Measurements from ENCODE around the gene SLC35D2.

Gene SLC35D2

DNA sequence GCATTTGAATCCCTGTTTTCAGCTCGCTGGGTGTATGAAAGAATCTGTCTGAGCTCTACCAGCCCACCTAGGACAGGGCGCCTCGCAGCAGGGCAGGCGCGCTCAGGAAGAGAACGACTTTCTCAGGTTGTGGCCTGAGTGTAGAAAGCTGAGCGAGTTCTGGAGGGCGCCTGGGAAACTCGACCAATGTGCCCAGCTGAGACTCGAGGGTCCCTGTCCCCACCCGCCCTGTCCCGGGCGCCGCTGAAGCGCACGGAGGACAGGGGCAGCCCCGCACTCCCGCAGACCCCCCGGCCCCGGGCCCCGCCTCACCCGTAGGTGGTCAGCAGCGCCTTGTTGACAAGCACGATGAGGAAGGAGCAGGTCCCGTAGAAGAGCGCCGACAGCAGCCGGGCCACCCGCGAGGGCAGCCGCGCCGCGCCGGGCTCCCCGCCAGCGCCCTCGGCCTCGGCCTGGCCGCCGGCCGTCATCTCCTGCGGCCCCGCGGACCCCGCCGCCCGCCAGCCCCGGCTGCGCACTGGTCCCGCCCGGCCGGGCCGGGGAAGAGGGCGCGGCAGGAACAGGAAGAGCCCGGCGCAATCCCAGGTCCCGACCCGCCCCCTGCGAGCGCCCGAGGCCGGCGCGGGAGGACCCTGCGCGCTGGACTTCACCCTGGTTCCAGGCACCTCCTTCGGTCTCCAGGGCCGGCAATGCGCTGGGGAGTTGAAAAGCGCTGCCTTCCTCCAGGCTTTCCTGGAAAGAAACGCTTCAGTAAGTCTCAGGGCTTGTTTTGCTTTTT, at the start of gene SLC35D2:
TSS of gene SLC35D2 (minus strand) at position 547 of the 778 bp plus-strand sequence. CDS start at position 470, 77 bp downstream.
- Histone ChIP-seq H3K27me3 (ENCODE audit: control insufficient read depth, low read length) (no peaks in the 10 kb centered on the region), H4K20me1 (ENCODE audit: control insufficient read depth, insufficient read depth, low read depth, low read length) (no peaks in the 10 kb centered on the region; the same call in 1 of the 2 replicates), H3F3A (ENCODE audit: control insufficient read depth, insufficient read depth) (peaks cover 23% of the 10 kb centered on the region), H3K79me2 (ENCODE audit: control insufficient read depth, low read length) (no peaks in the 10 kb centered on the region), H3K4me1 (ENCODE audit: control insufficient read depth, low read length) (no peaks in the 10 kb centered on the region), H3K27ac (ENCODE audit: low read depth, low read length) (no peak within 1 kb of the TSS), H3K36me3 (ENCODE audit: control insufficient read depth, low read length) (peaks cover 38% of the 10 kb centered on the region), H3K4me2 (ENCODE audit: low read length) (no peak within 1 kb of the TSS), H3K9me3 (ENCODE audit: control insufficient read depth, insufficient read depth, low read length) (no peaks in the 10 kb centered on the region), H3K9me2 (replicated peaks; ENCODE audit: control insufficient read depth, low read length) (no peaks in the 10 kb centered on the region), H3K4me3 (ENCODE audit: low read length) (no peak within 1 kb of the TSS)
- TF ChIP-seq, protein P1, sequence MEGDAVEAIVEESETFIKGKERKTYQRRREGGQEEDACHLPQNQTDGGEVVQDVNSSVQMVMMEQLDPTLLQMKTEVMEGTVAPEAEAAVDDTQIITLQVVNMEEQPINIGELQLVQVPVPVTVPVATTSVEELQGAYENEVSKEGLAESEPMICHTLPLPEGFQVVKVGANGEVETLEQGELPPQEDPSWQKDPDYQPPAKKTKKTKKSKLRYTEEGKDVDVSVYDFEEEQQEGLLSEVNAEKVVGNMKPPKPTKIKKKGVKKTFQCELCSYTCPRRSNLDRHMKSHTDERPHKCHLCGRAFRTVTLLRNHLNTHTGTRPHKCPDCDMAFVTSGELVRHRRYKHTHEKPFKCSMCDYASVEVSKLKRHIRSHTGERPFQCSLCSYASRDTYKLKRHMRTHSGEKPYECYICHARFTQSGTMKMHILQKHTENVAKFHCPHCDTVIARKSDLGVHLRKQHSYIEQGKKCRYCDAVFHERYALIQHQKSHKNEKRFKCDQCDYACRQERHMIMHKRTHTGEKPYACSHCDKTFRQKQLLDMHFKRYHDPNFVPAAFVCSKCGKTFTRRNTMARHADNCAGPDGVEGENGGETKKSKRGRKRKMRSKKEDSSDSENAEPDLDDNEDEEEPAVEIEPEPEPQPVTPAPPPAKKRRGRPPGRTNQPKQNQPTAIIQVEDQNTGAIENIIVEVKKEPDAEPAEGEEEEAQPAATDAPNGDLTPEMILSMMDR (IDR thresholded peaks at IDR 0.05; ENCODE audit: low read depth, low read length, poor library complexity, severe bottlenecking) = no peak
- TF ChIP-seq EZH2phosphoT487 (IDR thresholded peaks at IDR 0.05; ENCODE audit: borderline replicate concordance, low read length) = no peak

DNA sequence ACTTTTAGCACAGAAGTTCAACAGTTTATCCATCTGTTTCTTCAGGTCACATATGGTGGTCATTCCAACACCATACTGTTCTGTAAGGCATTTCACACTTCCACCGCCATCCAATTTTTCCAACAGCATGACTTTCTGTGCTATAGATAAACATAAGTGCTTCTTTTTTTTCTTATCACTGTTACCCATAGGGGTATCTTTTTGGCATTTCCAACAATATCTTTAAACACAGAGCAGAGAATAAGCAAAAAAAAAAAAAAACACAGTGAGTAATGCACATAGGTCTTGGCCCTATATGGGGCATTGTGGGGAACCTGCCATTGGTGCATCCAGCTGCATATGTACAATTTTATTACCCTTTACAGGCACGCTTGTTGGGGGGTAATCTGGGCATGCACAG, 46.9 kb upstream of the SLC35D2 start:
- Histone ChIP-seq H3K36me3 (ENCODE audit: control insufficient read depth, low read length) (no peaks in the 10 kb centered on the region), H3F3A (ENCODE audit: control insufficient read depth, insufficient read depth) (no peaks in the 10 kb centered on the region), H4K20me1 (ENCODE audit: control insufficient read depth, insufficient read depth, low read depth, low read length) (no peaks in the 10 kb centered on the region), H3K4me2 (ENCODE audit: low read length) (no peak overlapping the region), H3K4me1 (ENCODE audit: control insufficient read depth, low read length) (no peaks in the 10 kb centered on the region), H3K9me2 (replicated peaks; ENCODE audit: control insufficient read depth, low read length) (no peaks in the 10 kb centered on the region), H3K27me3 (ENCODE audit: control insufficient read depth, low read length) (peaks cover 3% of the 10 kb centered on the region; the same call in 1 of the 2 replicates), H3K27ac (ENCODE audit: low read depth, low read length) (no peak overlapping the region), H3K9me3 (ENCODE audit: control insufficient read depth, insufficient read depth, low read length) (no peaks in the 10 kb centered on the region), H3K4me3 (ENCODE audit: low read length) (no peak overlapping the region), H3K79me2 (ENCODE audit: control insufficient read depth, low read length) (no peaks in the 10 kb centered on the region)
- TF ChIP-seq EZH2phosphoT487 (IDR thresholded peaks at IDR 0.05; ENCODE audit: borderline replicate concordance, low read length) = no peak
- TF ChIP-seq, protein P1 (IDR thresholded peaks at IDR 0.05; ENCODE audit: low read depth, low read length, poor library complexity, severe bottlenecking) = no peak

DNA sequence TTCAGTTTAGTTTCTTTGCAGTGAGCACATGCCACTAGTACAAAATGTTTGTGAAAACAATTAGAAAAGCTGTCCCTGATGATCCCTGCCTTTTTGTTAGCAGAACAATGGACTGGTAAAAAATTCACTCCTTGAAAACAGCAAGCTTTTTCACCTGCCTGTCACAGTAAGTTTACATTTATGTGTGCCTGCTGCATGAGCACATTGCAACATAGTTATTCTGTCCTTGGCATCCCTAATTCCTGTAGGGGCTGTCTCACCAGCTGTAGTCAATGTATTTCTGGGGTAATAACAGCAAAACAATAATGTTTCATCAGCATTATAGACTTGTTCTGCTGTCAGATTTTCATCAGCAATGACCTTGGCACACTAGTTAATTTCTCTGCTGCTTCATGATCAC, 46.2 kb upstream of the SLC35D2 start:
- TF ChIP-seq, protein P1 (IDR thresholded peaks at IDR 0.05; ENCODE audit: low read depth, low read length, poor library complexity, severe bottlenecking) = no peak
- no peak for TF ChIP-seq EZH2phosphoT487 (IDR thresholded peaks at IDR 0.05; ENCODE audit: borderline replicate concordance, low read length)

More for the DNA sequence above, 46.2 kb upstream of the SLC35D2 start:
- no peaks in the 10 kb centered on the region for H3K4me1 ChIP-seq (ENCODE audit: control insufficient read depth, low read length)
- no peaks in the 10 kb centered on the region for H4K20me1 ChIP-seq (ENCODE audit: control insufficient read depth, insufficient read depth, low read depth, low read length)
- H3K79me2 ChIP-seq (ENCODE audit: control insufficient read depth, low read length) = no peaks in the 10 kb centered on the region
- no peak overlapping the region for H3K27ac ChIP-seq (ENCODE audit: low read depth, low read length)
- no peaks in the 10 kb centered on the region for H3K9me2 ChIP-seq (replicated peaks; ENCODE audit: control insufficient read depth, low read length)
- no peaks in the 10 kb centered on the region for H3K36me3 ChIP-seq (ENCODE audit: control insufficient read depth, low read length)
- H3K9me3 ChIP-seq (ENCODE audit: control insufficient read depth, insufficient read depth, low read length) = no peaks in the 10 kb centered on the region
- no peak overlapping the region for H3K4me2 ChIP-seq (ENCODE audit: low read length)
- H3F3A ChIP-seq (ENCODE audit: control insufficient read depth, insufficient read depth) = no peaks in the 10 kb centered on the region
- peaks cover 3% of the 10 kb centered on the region; the same call in 1 of the 2 replicates for H3K27me3 ChIP-seq (ENCODE audit: control insufficient read depth, low read length)
- H3K4me3 ChIP-seq (ENCODE audit: low read length) = no peak overlapping the region

Measured in DOHH2 (cell line).